Measurements from ENCODE around the gene TIAM1.
"Not testable (repeated sequence)": the region's sequence is repeated elsewhere in the genome, so short reads cannot be mapped to it uniquely, and the experiment has no call there.

TIAM1 gene

DNA sequence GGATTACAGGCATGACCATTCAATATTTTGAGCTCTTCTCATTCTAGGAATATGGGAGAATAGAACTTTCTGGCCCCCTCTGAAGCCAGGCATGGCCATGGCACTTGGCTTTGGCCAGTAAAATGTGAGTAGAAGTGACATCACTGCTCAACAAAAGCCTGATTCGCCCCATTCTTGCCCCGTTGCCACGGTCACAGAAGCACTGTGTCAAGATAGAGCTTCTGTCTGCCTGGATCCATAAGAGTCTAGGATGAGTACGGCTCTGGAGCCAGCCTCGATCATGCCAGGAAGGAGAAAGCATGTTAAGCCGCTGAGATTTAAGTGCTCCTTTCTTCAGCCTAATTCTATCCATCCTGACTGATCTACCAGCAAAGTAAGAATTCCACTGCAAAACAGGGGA, 113.1 kb downstream of the TIAM1 start:
- DNase-seq, result no peak
- in situ Hi-C loops (cut with MboI; ENCODE audit: low pct_unique_long_range_greater_than_20kb, low sequenced_read_pairs), result no loop called here

DNA sequence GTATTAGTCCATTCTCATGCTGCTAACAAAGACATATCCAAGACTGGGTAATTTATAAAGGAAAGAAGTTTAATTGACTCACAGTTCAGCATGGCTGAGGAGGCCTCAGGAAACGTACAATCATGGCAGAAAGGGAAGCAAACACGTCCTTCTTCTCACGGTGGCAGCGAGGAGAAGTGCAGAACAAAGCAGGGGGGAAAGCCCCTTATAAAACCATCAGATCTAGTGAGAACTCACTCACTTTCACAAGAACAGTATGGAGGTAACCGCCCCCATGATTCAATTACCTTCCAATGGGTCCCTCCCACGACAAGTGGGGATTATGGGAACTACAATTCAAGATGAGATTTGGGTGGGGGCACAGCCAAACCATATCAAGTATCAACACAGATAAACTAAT, 115.3 kb downstream of the TIAM1 start:
- DNase-seq; in situ Hi-C loops (cut with MboI; ENCODE audit: low pct_unique_long_range_greater_than_20kb, low sequenced_read_pairs): not testable (repeated sequence)

DNA sequence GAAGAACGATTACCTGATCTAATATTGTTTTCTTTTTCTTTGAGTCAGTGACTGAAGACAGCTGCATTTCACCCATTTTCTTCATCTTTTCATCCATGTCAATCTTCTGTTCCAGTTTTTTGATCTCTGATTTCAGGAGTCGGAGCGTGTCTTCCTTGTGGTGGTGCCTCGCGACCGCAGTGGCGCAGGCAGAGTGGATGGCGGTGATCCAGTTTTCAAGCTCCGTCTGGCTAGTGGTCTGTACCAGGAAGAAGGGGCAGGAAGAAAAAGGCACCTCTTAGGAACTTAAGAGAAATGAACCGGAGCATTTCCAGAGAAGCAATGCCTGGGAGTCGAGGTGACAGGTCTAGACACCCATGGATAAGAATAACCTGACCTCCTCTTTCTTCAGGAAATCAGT, 118.3 kb downstream of the TIAM1 start:
- DNase-seq, result no peak
- in situ Hi-C loops (cut with MboI; ENCODE audit: low pct_unique_long_range_greater_than_20kb, low sequenced_read_pairs), result no loop called here

DNA sequence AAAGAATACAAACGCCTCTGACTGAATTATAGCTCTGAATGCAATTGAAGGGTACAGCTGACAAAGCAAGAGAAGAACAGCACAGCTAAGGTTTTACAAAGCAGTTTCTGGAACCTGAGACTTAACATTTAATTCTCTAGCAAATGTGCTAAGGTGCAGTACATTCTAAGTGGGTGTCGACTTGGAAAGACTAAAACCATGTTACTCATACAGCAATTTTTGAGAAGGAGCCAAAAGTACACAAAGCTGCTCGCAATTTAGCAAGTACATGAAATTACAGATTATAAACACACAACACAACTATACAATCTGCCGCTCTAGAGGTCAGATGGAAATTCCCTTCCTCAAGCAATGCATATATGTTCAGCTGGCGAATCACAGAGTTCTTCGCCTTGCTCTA, 121.9 kb downstream of the TIAM1 start:
- DNase-seq, result no peak
- in situ Hi-C loops (cut with MboI; ENCODE audit: low pct_unique_long_range_greater_than_20kb, low sequenced_read_pairs), result no loop called here

- in situ Hi-C loops (cut with MboI; ENCODE audit: low pct_unique_long_range_greater_than_20kb, low sequenced_read_pairs), result no loop called here
Measured at GRCh38 chr21:31221043-31221442, 123.0 kb downstream of the TIAM1 start.

DNA sequence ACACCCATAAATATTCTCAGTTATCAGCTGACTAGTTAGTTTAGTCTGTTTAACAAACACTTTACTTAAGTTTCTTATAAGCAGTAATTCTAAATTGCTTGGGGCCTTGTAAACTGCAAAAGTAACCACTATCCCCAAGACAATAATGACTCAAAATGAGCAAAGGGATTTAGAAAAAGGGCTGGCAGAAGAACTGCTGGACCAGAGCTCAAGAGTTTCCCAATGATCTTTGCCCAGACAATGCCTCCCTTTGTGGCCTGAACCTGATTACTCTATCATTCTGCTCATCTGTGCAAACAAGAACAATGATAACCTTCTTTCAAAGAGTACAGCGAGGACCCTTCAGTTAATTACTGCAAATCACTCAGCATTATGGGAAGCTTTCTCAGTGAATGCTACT, 123.5 kb downstream of the TIAM1 start:
- in situ Hi-C loops (cut with MboI; ENCODE audit: low pct_unique_long_range_greater_than_20kb, low sequenced_read_pairs), result no loop called here
- no peak for DNase-seq

More at GRCh38 chr21:31221043-31221442, 123.0 kb downstream of the TIAM1 start:
- no peak for DNase-seq

DNA sequence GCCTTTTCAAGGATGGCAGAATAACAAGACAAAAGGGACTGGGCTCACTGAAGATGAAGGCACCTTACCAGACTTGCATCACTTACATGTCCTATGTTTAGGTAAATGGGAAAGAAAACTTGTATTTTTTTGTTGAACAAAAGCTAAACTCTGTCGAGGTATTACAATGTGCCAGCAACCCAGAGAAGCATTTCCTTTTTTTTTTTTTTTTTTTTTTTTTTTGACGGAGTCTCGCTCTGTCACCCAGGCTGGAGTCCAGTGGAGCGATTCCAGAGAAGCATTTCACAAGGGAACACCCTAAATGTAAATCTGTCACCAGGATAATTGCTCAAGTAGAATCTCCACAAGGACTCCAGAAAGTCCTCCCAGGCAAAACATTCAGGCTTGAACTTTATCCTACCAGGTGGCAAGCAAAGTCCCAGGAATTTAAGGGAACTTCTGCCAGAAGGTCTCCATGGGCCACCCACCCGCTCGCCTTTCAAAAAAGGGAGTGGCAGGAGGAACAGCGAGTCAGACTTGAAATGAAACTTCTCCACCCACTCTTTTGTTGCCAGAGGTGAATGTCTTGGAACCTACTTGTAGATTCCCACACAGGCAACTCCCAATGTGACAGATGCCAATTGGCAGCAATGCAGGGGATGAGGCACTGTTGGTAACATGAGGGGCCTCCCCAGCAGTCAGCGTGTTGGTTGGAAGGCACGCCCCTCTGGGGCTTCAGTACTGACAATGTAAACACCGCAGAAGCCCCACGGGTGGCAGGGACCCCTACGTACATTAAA, 125.0 kb downstream of the TIAM1 start:
- in situ Hi-C loops (cut with MboI; ENCODE audit: low pct_unique_long_range_greater_than_20kb, low sequenced_read_pairs), result no loop called here

GRCh38 chr21:31216206-31216605, 127.9 kb downstream of the TIAM1 start:
- no peak for DNase-seq
- in situ Hi-C loops (cut with MboI; ENCODE audit: low pct_unique_long_range_greater_than_20kb, low sequenced_read_pairs), result no loop called here

More for the DNA sequence above, 125.0 kb downstream of the TIAM1 start:
- DNase-seq, result no peak

GRCh38 chr21:31213787-31214186, 130.3 kb downstream of the TIAM1 start:
- DNase-seq, result no peak
- in situ Hi-C loops (cut with MboI; ENCODE audit: low pct_unique_long_range_greater_than_20kb, low sequenced_read_pairs), result no loop called here

- DNase-seq, result no peak
- in situ Hi-C loops (cut with MboI; ENCODE audit: low pct_unique_long_range_greater_than_20kb, low sequenced_read_pairs), result no loop called here
Measured at GRCh38 chr21:31211836-31212235, 132.2 kb downstream of the TIAM1 start.

DNA sequence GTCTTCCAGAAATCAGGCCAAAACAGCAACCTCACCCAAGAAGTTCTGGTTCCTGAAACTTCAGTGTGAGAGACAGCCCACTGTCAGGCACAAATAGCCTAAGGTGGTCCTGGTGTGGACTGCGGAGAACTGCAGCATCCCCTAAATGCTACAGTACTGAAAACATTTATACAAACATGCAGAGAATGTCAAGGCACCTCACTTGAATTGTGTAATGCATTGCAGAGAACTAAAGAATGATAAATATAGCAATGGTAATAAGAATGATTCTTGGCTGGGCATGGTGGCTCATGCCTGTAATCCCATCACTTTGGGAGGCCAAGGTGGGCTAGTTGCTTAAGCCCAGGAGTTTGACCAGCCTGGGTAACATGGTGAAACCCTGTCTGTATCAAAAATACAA, 138.6 kb downstream of the TIAM1 start:
- in situ Hi-C loops (cut with MboI; ENCODE audit: low pct_unique_long_range_greater_than_20kb, low sequenced_read_pairs), result no loop called here
- DNase-seq, result no peak

- no peak for DNase-seq
- in situ Hi-C loops (cut with MboI; ENCODE audit: low pct_unique_long_range_greater_than_20kb, low sequenced_read_pairs), result no loop called here
Measured at GRCh38 chr21:31204801-31205200, 139.3 kb downstream of the TIAM1 start.

DNA sequence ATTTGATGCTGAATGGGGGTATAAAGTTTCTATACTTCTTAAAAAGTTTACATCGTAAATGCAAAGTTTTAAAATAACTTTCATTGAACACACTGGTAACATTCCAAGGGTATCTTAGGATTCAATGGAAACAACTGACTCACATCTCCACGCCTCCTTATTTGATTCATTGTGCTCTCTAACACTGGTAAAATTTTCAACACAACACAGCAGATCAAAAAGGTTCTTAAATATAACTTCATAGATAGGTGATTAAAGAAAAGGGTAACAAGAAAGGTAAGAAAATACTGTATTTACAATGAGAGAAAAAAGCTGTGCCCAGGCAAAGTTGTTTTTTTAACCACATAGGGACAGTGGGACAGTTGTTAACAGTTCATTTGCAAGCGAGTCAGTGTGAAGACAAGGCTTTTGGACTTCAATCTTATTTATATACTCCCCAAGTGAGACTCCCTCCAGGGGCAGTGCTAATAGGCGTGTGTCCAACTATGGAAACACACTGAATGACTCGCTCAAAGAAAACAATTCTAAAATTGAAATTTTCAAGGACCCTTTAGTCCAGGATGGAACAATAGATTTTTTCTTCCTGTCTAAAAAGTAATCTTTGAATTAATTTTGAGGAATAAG, 140.5 kb downstream of the TIAM1 start:
- DNase-seq, result no peak
- in situ Hi-C loops (cut with MboI; ENCODE audit: low pct_unique_long_range_greater_than_20kb, low sequenced_read_pairs), result no loop called here

DNA sequence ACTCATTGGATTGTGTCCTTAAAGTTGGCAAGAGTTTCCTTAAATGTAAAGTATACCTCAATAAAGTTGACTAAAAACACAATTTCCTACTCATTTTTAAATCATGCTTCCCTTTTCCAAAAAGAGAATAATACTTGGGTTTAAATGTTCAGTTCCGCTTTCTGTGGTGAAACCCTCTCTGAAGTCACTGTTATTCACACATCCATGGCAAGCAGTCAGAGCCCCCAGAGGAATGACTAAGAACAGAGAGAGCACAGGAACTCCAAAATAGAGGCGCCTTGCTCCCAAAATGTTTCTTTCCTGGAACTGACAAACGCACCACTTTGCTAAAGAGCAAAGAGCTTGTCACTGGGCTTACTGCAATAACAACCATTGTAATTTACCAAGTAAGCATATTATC, 142.5 kb downstream of the TIAM1 start:
- in situ Hi-C loops (cut with MboI; ENCODE audit: low pct_unique_long_range_greater_than_20kb, low sequenced_read_pairs), result no loop called here
- DNase-seq, result peak; percentile 76

DNA sequence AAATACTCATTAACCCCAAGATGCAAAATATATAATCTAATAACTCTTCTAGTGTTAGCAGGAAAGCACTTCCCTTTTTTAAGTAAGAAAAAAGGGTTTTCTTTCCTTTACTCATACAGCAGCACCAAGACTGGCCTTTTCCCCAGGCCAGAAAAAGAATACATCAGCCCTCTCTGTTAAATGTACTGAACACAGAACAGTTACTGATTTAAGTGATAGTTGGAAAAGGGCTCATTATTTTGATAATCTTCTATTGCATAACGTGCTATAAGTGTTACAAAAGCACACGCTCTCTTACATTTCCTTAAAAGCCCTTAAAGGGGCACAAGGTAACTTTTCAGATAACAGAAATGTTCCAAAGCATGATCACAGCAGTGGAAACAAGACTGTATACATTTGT, 142.9 kb downstream of the TIAM1 start:
- in situ Hi-C loops (cut with MboI; ENCODE audit: low pct_unique_long_range_greater_than_20kb, low sequenced_read_pairs), result no loop called here
- no peak for DNase-seq

GRCh38 chr21:31198575-31198974, 145.5 kb downstream of the TIAM1 start:
- DNase-seq, result peak; percentile 72

GRCh38 chr21:31196724-31197123, 147.3 kb downstream of the TIAM1 start:
- no peak for DNase-seq
- in situ Hi-C loops (cut with MboI; ENCODE audit: low pct_unique_long_range_greater_than_20kb, low sequenced_read_pairs), result loop anchor here (25.0 kb wide), 1 partner anchor 391 kb away; no protein-coding TSS in a partner anchor

More at GRCh38 chr21:31198575-31198974, 145.5 kb downstream of the TIAM1 start:
- in situ Hi-C loops (cut with MboI; ENCODE audit: low pct_unique_long_range_greater_than_20kb, low sequenced_read_pairs), result loop anchor here (25.0 kb wide), 1 partner anchor 389 kb away; no protein-coding TSS in a partner anchor

GRCh38 chr21:31195334-31196015, 148.6 kb downstream of the TIAM1 start:
- no peak for DNase-seq
- in situ Hi-C loops (cut with MboI; ENCODE audit: low pct_unique_long_range_greater_than_20kb, low sequenced_read_pairs), result loop anchor here (25.0 kb wide), 1 partner anchor 392 kb away; no protein-coding TSS in a partner anchor

- in situ Hi-C loops (cut with MboI; ENCODE audit: low pct_unique_long_range_greater_than_20kb, low sequenced_read_pairs), result loop anchor here (25.0 kb wide), 1 partner anchor 393 kb away; no protein-coding TSS in a partner anchor
- no peak for DNase-seq
Measured at GRCh38 chr21:31194510-31195293, 149.4 kb downstream of the TIAM1 start.
